ENCODE measurements around the gene ADGRD1. TPM values are rescaled to one million over a fixed set of nuclear protein-coding genes. Genes with fewer than 3 reads are reported as not detected.
A peak's percentile ranks its signal among the peaks of the same experiment; 100 is the strongest.

ADGRD1 gene
- total and polyA plus RNA-seq, 2 of the 8 experiments (the other 6 are each of a cell fraction or from before 2014, with no cell fraction given), result 0.36 to 0.48 TPM

DNA sequence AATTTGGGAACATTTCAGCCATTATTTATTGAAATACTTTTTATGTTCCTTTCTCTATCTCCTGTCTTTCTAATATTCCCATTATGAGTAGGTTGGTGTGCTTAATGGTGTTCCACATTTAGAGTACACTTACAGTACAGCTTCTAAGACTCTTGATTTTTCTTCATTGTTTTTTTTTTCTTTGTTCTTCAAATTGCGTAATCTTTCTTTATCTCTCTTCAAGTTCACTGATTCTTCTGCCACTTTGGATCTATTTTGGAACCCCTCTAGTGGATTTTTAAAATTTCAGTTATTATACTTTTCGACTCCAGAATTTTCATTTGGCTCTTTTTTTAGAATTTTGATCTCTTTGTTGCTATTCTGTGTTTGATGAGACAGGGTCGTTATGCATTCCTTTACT is 157.7 kb downstream of the ADGRD1 start:
- no peak overlapping the region for H3K56ac ChIP-seq (replicated peaks; ENCODE audit: insufficient read length, low read depth, low read length)
- no peak overlapping the region for H2AK5ac ChIP-seq (ENCODE audit: low read depth, low read length)
- H3K36me3 ChIP-seq (ENCODE audit: control insufficient read depth in 2 of 4, insufficient read depth in 4 of 4, low read length in 3 of 4), result no peaks in the 10 kb centered on the region
- FAIRE-seq (no peak), DNase-seq (ENCODE audit: low read depth in 1 of 2, low spot score in 2 of 2) (no peak)
- no peak overlapping the region for H2BK120ac ChIP-seq (replicated peaks; ENCODE audit: low read depth, low read length)
- TF ChIP-seq CEBPB (IDR thresholded peaks at IDR 0.05; ENCODE audit: low read depth, low read length) (peak; percentile 56; the same call in 1 of the 2 replicates), RBBP5 (IDR thresholded peaks at IDR 0.05; ENCODE audit: borderline replicate concordance, low read depth, low read length) (no peak)
- CTCF ChIA-PET (ENCODE audit: partially characterized antibody), result interaction anchor here (8.1 to 15.0 kb wide), 2 partner anchors 6 to 23 kb away, joined by 126 to 196 read pairs; no protein-coding TSS in a partner anchor
- 88% methylated on average over 3 of the region's 3 CpGs; no CpG with 5 or more reads in 1 of the 2 experiments for WGBS, 2 experiments (ENCODE audit: extremely low coverage in 1 of 2, insufficient coverage in 1 of 2, insufficient read length in 1 of 2, insufficient replicate concordance in 2 of 2, low coverage in 1 of 2, low lambda C conversion rate in 2 of 2, missing lambda C conversion rate in 1 of 2)
- no peak overlapping the region for H2AFZ ChIP-seq (ENCODE audit: low read length)
- H3K4me2 ChIP-seq (ENCODE audit: insufficient read depth in 1 of 2, low read depth in 2 of 2, low read length in 2 of 2), result no peak overlapping the region
- H2BK20ac ChIP-seq (ENCODE audit: low read length), result no peak overlapping the region
- H2BK15ac ChIP-seq (ENCODE audit: low read length), result no peak overlapping the region
- H3K23ac ChIP-seq (ENCODE audit: insufficient read length), result no peak overlapping the region
- no peak overlapping the region for H3K18ac ChIP-seq (ENCODE audit: extremely low read depth, low read length)
- H2BK12ac ChIP-seq (ENCODE audit: low read depth, low read length), result no peak overlapping the region
- H4K5ac ChIP-seq (ENCODE audit: insufficient read length, low read depth, low read length), result no peak overlapping the region
- H3K4me1 ChIP-seq (replicated peaks in 1 of 4; ENCODE audit: control insufficient read depth in 3 of 4, insufficient read depth in 4 of 4, low read length in 3 of 4), result peaks cover 0 to 5% (median under 1%) of the 10 kb centered on the region in 4 experiments; a peak in 4 of 7 replicates
- H2BK5ac ChIP-seq (ENCODE audit: low read depth, low read length), result no peak overlapping the region
- POLR2A ChIA-PET (ENCODE audit: partially characterized antibody), result interaction anchor here (0.6 kb wide), 1 partner anchor 343 kb away, joined by 4 read pairs; no protein-coding TSS in a partner anchor
- H3K27me3 ChIP-seq (replicated peaks in 1 of 4; ENCODE audit: control insufficient read depth in 3 of 4, extremely low read depth in 1 of 4, insufficient read depth in 3 of 4, low read length in 3 of 4), result no peaks in the 10 kb centered on the region
- 0 out of 4 replicates have a peak, but pooled peaks cover 0 to 2% of the 10 kb centered on the region in 2 experiments for H3K9me3 ChIP-seq (ENCODE audit: insufficient read depth in 2 of 2, low read depth in 1 of 2, low read length in 1 of 2)
- no peak overlapping the region for H3K4ac ChIP-seq (replicated peaks; ENCODE audit: insufficient read length, low read depth, low read length)
- H4K91ac ChIP-seq (replicated peaks; ENCODE audit: insufficient read length, low read length), result no peak overlapping the region
- no peak overlapping the region for H4K8ac ChIP-seq (ENCODE audit: extremely low read depth, insufficient read depth, low read length)
- no peaks in the 10 kb centered on the region for H3K23me2 ChIP-seq (ENCODE audit: low read depth, low read length)
- H3K79me2 ChIP-seq (ENCODE audit: control insufficient read depth in 1 of 2, insufficient read depth in 2 of 2, low read length in 2 of 2), result no peaks in the 10 kb centered on the region
- H3K27ac ChIP-seq (ENCODE audit: low read depth, low read length), result no peak overlapping the region
- no peaks in the 10 kb centered on the region for H3K79me1 ChIP-seq (ENCODE audit: low read depth, low read length)
- no peak overlapping the region for H3K9ac ChIP-seq (replicated peaks in 1 of 4; ENCODE audit: extremely low read depth in 1 of 4, low read depth in 3 of 4, low read length in 3 of 4)
- no peaks in the 10 kb centered on the region for H4K20me1 ChIP-seq (replicated peaks in 1 of 2; ENCODE audit: control insufficient read depth in 1 of 2, insufficient read depth in 2 of 2, low read length in 2 of 2)
- H3K4me3 ChIP-seq (ENCODE audit: extremely low read depth in 1 of 4, insufficient read depth in 2 of 4, low read depth in 3 of 4, low read length in 4 of 4), result no peak overlapping the region
- no peak overlapping the region for H3K14ac ChIP-seq (ENCODE audit: insufficient read length)

Data from H1 (cell line).